ENCODE measurements around the gene PTDSS2. TPM values are rescaled to one million over a fixed set of nuclear protein-coding genes. Genes with fewer than 3 reads are reported as not detected.

The PTDSS2 gene
- total and polyA plus RNA-seq, 5 donors from 2014 or later: 6.1 to 19.3 (median 7.0) TPM

DNA sequence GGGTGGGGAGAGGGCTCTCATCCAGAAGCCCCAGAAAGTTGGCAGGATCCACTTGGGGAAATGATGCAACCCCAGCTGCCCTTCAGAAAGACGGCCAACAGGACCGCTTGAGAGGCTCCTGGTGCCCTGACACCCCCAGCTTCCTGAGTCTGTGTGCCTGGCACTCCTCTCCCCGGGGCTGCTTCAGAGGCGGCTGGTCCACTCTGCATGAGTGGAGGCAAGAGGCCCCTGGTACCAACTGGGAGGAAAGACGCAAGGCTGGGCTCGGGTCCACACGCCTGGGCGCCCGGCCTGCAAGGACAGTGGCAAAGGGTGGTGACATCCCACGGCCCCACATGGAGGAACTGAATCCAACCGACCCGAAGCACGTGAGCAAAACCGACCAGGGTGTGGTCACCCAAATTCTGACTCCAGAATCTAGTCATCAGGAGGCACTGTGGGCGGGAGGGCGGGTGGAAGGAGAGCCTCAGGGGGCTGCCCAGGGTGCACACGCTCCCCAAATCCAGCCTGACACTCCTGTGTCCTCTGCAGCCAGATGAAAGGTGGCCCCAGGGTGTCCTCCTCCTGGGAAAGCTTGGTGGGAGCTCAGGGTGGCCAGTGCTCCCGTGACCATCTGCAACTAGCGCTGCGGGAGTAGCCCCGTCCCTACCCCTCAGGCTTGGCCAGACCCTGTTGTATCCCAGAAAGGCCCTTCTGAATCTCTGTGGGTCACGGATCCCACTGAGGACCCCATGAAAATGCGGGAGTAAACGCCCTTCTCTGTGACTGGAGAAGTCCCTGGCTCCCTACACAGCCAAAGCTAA, 53.3 kb downstream of the PTDSS2 start:
- Mint-ChIP-seq H3K36me3 (peaks cover 3% of the 10 kb centered on the region), H3K27me3 (peaks cover 6% of the 10 kb centered on the region), H3K4me1 (peaks cover 0 to 44% (median 13%) of the 10 kb centered on the region in 4 donors), H3K27ac (peak overlapping the region in 2 of 3 donors; percentile 38 to 65), H3K9me3 (no peaks in the 10 kb centered on the region), H3K4me3 (peak overlapping the region; percentile 5 to 56 (median 34))
- DNase-seq: peak in 1 of 3 donors; percentile 33
- H3K9me3 ChIP-seq (ENCODE audit: control insufficient read depth in 2 of 2, low read length in 2 of 2): no peaks in the 10 kb centered on the region
- H3K4me3 ChIP-seq (ENCODE audit: low read depth, low read length): no peak overlapping the region
- no peak for ATAC-seq (ENCODE audit: low read depth in 2 of 2)
- peaks cover 44% of the 10 kb centered on the region for H3K4me1 ChIP-seq (ENCODE audit: control insufficient read depth, insufficient read depth, low read length, poor library complexity, severe bottlenecking)
- H3K27ac ChIP-seq (ENCODE audit: insufficient read depth, low read length, poor library complexity, severe bottlenecking): no peak overlapping the region
- H3K27me3 ChIP-seq (ENCODE audit: control insufficient read depth, insufficient read depth, low read length): no peaks in the 10 kb centered on the region
- peaks cover 28% of the 10 kb centered on the region for H3K36me3 ChIP-seq (ENCODE audit: control insufficient read depth, insufficient read depth, low read length)

DNA sequence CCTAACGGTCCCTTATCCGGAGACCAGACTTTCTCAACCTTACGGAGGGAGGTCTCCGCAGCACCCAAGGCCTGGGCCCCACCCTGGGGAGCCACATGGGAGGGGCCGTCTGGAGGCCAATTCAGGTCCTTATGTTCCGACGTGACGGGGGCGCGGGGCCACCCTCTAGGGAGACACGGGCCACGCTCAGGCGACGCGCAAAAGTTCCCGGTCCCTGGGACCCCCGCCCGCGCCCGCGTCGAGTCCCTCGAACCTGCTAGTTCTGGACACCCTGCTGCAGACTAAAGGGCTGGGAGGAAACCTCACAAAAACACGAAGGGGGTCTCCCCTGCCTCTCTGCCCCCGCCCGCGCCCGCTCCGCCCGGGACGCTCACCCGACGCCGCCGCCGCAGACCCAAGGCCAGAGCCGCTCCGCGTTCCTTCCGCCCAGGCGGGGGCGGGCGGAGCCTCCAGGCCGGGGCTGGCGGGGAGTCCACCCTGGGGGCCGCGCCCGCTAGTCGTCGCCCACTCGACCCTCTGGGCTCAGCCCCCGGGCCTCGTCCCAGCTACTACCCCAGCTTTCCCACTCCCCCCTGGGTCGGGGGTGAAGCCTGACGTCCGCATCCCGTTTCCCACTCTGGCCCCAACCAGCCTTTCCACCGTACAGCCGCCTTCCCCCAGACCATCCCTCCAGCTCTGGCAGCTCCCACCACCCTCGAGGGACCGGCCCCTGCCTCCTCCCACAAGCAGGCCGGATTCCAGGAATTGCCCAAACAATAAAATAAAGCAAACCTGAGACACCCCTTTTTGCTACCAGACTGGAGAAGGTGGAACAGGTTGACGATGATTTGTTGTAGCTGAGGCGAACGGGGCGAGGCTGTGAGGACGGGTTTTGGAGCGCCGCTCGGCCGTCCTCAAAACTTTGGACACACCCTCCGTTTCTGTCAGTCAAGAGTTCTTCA, 54.2 kb downstream of the PTDSS2 start:
- Histone ChIP-seq H3K27me3 (ENCODE audit: control insufficient read depth, insufficient read depth, low read length) (no peaks in the 10 kb centered on the region), H3K27ac (ENCODE audit: insufficient read depth, low read length, poor library complexity, severe bottlenecking) (no peak overlapping the region), H3K4me1 (ENCODE audit: control insufficient read depth, insufficient read depth, low read length, poor library complexity, severe bottlenecking) (peaks cover 44% of the 10 kb centered on the region), H3K4me3 (ENCODE audit: low read depth, low read length) (no peak overlapping the region), H3K36me3 (ENCODE audit: control insufficient read depth, insufficient read depth, low read length) (peaks cover 20% of the 10 kb centered on the region), H3K9me3 (ENCODE audit: control insufficient read depth in 2 of 2, low read length in 2 of 2) (no peaks in the 10 kb centered on the region)
- Mint-ChIP-seq H3K9me3 (no peaks in the 10 kb centered on the region), H3K27me3 (peaks cover 6% of the 10 kb centered on the region), H3K27ac (peak overlapping the region in 2 of 3 donors; percentile 55 to 62), H3K4me1 (peaks cover 0 to 44% (median 13%) of the 10 kb centered on the region in 4 donors), H3K4me3 (peak overlapping the region; percentile 41 to 98 (median 79)), H3K36me3 (peaks cover 3% of the 10 kb centered on the region)
- no peak for ATAC-seq (ENCODE audit: low read depth in 2 of 2)
- DNase-seq: no peak

- Histone ChIP-seq H3K4me3 (ENCODE audit: low read depth, low read length) (peak overlapping the region; percentile 41), H3K4me1 (ENCODE audit: control insufficient read depth, insufficient read depth, low read length, poor library complexity, severe bottlenecking) (peaks cover 44% of the 10 kb centered on the region), H3K27ac (ENCODE audit: insufficient read depth, low read length, poor library complexity, severe bottlenecking) (no peak overlapping the region), H3K27me3 (ENCODE audit: control insufficient read depth, insufficient read depth, low read length) (no peaks in the 10 kb centered on the region), H3K36me3 (ENCODE audit: control insufficient read depth, insufficient read depth, low read length) (peaks cover 15% of the 10 kb centered on the region), H3K9me3 (ENCODE audit: control insufficient read depth in 2 of 2, low read length in 2 of 2) (no peaks in the 10 kb centered on the region)
- Mint-ChIP-seq H3K4me3 (peak overlapping the region; percentile 97 to 100 (median 98)), H3K36me3 (peaks cover 6% of the 10 kb centered on the region), H3K9me3 (no peaks in the 10 kb centered on the region), H3K27ac (peak overlapping the region; percentile 5 to 62 (median 55)), H3K4me1 (peaks cover 0 to 44% (median 13%) of the 10 kb centered on the region in 4 donors), H3K27me3 (peaks cover 6% of the 10 kb centered on the region)
- ATAC-seq (ENCODE audit: low read depth in 2 of 2) (no peak), DNase-seq (no peak)
Observed at GRCh38 chr11:504994-505344, 54.9 kb downstream of the PTDSS2 start.

DNA sequence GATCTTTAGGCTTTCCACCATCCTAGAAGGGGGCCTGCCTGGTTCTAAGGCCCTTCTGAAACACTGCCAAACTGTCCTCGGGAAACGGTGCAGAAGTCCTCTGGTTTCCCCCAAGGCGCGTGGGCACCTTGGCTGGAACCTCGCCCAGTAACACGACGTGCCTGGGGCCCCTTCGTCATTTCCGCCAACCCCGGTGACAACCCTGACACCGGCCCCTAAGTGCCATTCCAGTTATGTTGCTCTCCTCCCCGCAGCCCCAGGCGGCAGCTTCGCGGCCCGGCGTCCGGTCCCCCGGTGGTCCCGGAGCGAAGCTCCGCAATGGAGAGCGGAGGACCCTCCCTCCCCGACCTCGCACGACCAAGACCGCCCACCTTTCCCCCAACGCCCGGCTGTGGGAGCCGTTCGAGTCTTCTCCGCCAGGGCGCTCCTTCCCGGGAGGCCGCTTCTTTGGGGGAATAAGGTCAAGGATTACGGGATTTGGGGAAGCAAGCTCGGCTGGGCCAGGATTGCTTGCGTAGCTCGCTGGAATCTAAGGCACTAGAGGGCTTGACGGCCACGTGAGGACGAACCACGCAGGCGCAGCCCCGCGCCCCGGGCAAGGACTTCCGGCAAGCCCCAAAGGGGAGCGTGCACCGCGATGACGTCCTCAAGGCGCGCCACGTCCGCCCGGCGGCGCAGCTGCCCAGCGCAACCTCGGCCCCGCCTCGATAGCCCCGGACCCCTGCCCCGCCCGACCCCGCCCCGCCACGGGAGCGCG, 56.3 kb downstream of the PTDSS2 start:
- peak overlapping the region; percentile 87 for H3K4me3 ChIP-seq (ENCODE audit: low read depth, low read length)
- peaks cover 5% of the 10 kb centered on the region for H3K36me3 ChIP-seq (ENCODE audit: control insufficient read depth, insufficient read depth, low read length)
- peak overlapping the region; percentile 97 to 100 (median 100) for H3K27ac Mint-ChIP-seq
- H3K36me3 Mint-ChIP-seq: peaks cover 7% of the 10 kb centered on the region
- ATAC-seq (ENCODE audit: low read depth in 2 of 2) (peak; percentile 76 to 80), DNase-seq (peak; percentile 95 to 98 (median 98))
- peaks cover 6% of the 10 kb centered on the region for H3K27me3 Mint-ChIP-seq
- peak overlapping the region; percentile 97 to 100 (median 98) for H3K4me3 Mint-ChIP-seq
- no peaks in the 10 kb centered on the region for H3K27me3 ChIP-seq (ENCODE audit: control insufficient read depth, insufficient read depth, low read length)
- H3K4me1 Mint-ChIP-seq: peaks cover 0 to 39% (median 13%) of the 10 kb centered on the region in 4 donors
- peaks cover 44% of the 10 kb centered on the region for H3K4me1 ChIP-seq (ENCODE audit: control insufficient read depth, insufficient read depth, low read length, poor library complexity, severe bottlenecking)
- no peaks in the 10 kb centered on the region for H3K9me3 Mint-ChIP-seq
- H3K27ac ChIP-seq (ENCODE audit: insufficient read depth, low read length, poor library complexity, severe bottlenecking): peak overlapping the region; percentile 100
- H3K9me3 ChIP-seq (ENCODE audit: control insufficient read depth in 2 of 2, low read length in 2 of 2): no peaks in the 10 kb centered on the region

DNA sequence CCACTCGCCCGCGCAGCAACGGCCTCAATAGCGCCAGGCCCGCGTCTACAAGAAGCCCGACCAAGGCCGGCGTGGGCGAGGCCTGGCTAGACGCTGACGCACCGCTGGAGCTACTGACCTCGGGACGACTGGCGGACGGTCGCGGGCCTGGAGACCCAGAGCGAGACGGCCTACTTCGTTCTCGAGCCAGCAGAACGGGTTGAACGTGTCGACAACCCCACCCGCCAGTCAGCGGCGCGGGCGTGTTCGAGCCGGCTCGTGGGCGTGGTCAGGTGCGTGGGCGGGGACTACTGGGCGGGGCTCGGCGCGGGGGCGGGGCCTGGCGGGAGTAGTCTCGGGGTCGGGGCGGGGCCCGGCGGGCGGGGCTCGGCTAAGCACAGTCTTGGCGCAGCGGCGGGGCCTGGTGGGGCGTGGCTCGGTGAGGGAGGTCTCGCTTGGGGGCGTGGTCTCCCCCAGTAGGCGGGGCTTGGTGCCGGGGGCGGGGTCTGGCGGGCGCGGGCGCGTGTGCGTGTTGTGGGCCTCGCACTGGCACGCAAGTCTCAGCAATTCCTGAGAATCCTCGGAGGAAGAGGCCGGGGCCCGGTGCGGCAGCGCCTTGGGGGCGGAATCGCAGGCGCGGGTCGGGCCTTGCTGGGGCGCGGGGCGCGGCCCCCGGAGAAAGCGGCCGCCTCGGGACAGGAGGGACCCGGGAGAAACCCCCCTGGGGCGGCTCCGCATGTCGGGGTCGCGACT, 57.1 kb downstream of the PTDSS2 start, which contains the start of gene RNH1:
RNH1 (minus strand) TSS at position 248 of the 732 bp plus-strand sequence. CDS start 5,080 bp downstream, outside the sequence.
- no peaks in the 10 kb centered on the region for H3K9me3 ChIP-seq (ENCODE audit: control insufficient read depth in 2 of 2, low read length in 2 of 2)
- no peaks in the 10 kb centered on the region for H3K36me3 ChIP-seq (ENCODE audit: control insufficient read depth, insufficient read depth, low read length)
- H3K4me1 ChIP-seq (ENCODE audit: control insufficient read depth, insufficient read depth, low read length, poor library complexity, severe bottlenecking): peaks cover 44% of the 10 kb centered on the region
- Mint-ChIP-seq H3K27ac (peak within 1 kb of the TSS; percentile 97 to 100 (median 100)), H3K4me1 (peaks cover 0 to 35% (median 13%) of the 10 kb centered on the region in 4 donors), H3K36me3 (peaks cover 10% of the 10 kb centered on the region), H3K9me3 (no peaks in the 10 kb centered on the region), H3K4me3 (peak within 1 kb of the TSS; percentile 97 to 100 (median 98)), H3K27me3 (peaks cover 6% of the 10 kb centered on the region)
- peak; percentile 80 to 81 for ATAC-seq (ENCODE audit: low read depth in 2 of 2)
- DNase-seq: peak; percentile 94 to 97 (median 97)
- H3K27ac ChIP-seq (ENCODE audit: insufficient read depth, low read length, poor library complexity, severe bottlenecking): peak within 1 kb of the TSS; percentile 100
- H3K4me3 ChIP-seq (ENCODE audit: low read depth, low read length): peak within 1 kb of the TSS; percentile 87
- no peaks in the 10 kb centered on the region for H3K27me3 ChIP-seq (ENCODE audit: control insufficient read depth, insufficient read depth, low read length)

DNA sequence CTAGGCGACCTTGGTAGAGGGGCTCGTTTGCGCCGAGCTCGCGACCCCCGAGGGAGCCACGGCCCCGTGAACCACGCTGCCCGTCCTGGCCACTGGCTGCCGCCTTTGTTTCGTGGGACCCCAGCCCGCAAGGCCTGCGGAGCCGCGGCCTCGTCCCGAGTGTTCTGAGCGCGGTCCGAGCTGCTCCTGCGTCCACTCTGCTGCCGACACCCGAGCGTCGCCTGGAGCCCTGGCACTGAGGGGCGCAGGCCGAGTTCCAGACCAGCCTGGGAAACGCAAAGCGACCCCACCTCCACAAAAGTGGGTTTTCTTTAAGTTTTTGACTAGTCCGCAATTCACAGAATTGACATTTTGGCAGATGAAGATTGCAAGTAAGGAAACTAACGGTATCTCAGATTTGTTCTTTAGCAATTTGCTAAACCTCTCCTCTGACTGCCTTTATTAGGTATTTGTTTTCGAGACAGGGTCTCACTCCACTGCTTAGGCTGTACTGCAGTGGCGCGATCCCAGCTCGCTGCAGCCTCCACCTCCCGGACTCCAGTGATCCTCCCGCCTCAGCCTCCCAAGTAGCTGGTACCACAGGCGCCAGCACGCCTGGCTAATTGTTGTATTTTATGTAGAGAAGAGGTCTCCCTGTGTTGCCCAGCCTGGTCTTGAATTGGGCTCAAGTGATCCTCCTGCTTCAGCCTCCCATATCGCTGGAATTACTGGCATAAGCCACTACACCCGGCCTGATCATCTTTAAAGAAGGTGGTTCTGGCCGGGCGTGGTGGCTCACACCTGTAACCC, 57.8 kb downstream of the PTDSS2 start:
- Histone ChIP-seq H3K27ac (ENCODE audit: insufficient read depth, low read length, poor library complexity, severe bottlenecking) (peak overlapping the region; percentile 100), H3K36me3 (ENCODE audit: control insufficient read depth, insufficient read depth, low read length) (no peaks in the 10 kb centered on the region), H3K4me1 (ENCODE audit: control insufficient read depth, insufficient read depth, low read length, poor library complexity, severe bottlenecking) (peaks cover 40% of the 10 kb centered on the region), H3K4me3 (ENCODE audit: low read depth, low read length) (no peak overlapping the region), H3K27me3 (ENCODE audit: control insufficient read depth, insufficient read depth, low read length) (no peaks in the 10 kb centered on the region), H3K9me3 (ENCODE audit: control insufficient read depth in 2 of 2, low read length in 2 of 2) (no peaks in the 10 kb centered on the region)
- H3K9me3 Mint-ChIP-seq: no peaks in the 10 kb centered on the region
- H3K36me3 Mint-ChIP-seq: peaks cover 10% of the 10 kb centered on the region
- DNase-seq (no peak), ATAC-seq (ENCODE audit: low read depth in 2 of 2) (no peak)
- peak overlapping the region in 1 of 3 donors; percentile 68 for H3K27ac Mint-ChIP-seq
- H3K27me3 Mint-ChIP-seq: peaks cover 6% of the 10 kb centered on the region
- peaks cover 0 to 32% (median 13%) of the 10 kb centered on the region in 4 donors for H3K4me1 Mint-ChIP-seq
- peak overlapping the region; percentile 79 to 100 (median 91) for H3K4me3 Mint-ChIP-seq
